Stomach (tissue), 19 donors: ENCODE measurements around the gene NRCAM. TPM values are rescaled to one million over a fixed set of nuclear protein-coding genes. Genes with fewer than 3 reads are reported as not detected.
A peak's percentile ranks its signal among the peaks of the same experiment; 100 is the strongest.
"Not testable (repeated sequence)": the region's sequence is repeated elsewhere in the genome, so short reads cannot be mapped to it uniquely, and the experiment has no call there.

Experiments used
- DNase-seq, 2 donors: peaks; one replicate each; pipeline versions ENCODE4 v3.0.0 to v3.0.0-alpha.2; 2013 to 2019
- H3K27ac ChIP-seq, 5 donors: fragments of 200-600 bp in 4 of 5; sonication (generic) in 4 of 5; one replicate each; pipeline ENCODE4 v1.5.1; 2013 to 2019; ENCODE audit warnings: mild to moderate bottlenecking in 1 of 5, moderate library complexity in 1 of 5
- H3K27me3 ChIP-seq, 3 donors: fragments of 200-600 bp; sonication (generic); one replicate each; pipeline ENCODE4 v1.5.1; 2017 to 2019; ENCODE audit warnings: mixed run types in 1 of 3
- H3K36me3 ChIP-seq, 4 donors: fragments of 200-600 bp; sonication (generic); 1 replicate in 3 of 4; 2 replicates in 1 of 4; pipeline ENCODE4 v1.5.1; 2016 to 2019
- H3K4me1 ChIP-seq, 4 donors: fragments of 200-600 bp; sonication (generic); one replicate each; pipeline ENCODE4 v1.5.1; 2016 to 2019
- H3K4me3 ChIP-seq, 4 donors: fragments of 200-600 bp; sonication (generic) in 3 of 4; one replicate each; pipeline ENCODE4 v1.5.1; 2016 to 2019; ENCODE audit warnings: mild to moderate bottlenecking in 1 of 4
- H3K9me3 ChIP-seq, 4 donors: fragments of 200-600 bp; sonication (generic); one replicate each; pipeline ENCODE4 v1.5.1; 2016 to 2019
- EP300 ChIP-seq: sonication (generic); formaldehyde crosslinking; IDR thresholded peaks from one replicate; pipeline ENCODE4 v1.6.1; 2017; ENCODE audit warnings: antibody characterized with exemption
- POLR2A ChIP-seq, 4 donors: fragments of 450-650 bp; IDR thresholded peaks; one replicate each; pipeline ENCODE4 v1.6.1; 2016; ENCODE audit warnings: antibody characterized with exemption in 4 of 4, control low read depth in 2 of 4, mild to moderate bottlenecking in 1 of 4, moderate library complexity in 1 of 4
- POLR2AphosphoS5 ChIP-seq, 3 donors: sonication (generic); formaldehyde crosslinking; IDR thresholded peaks; one replicate each; pipeline ENCODE4 v1.6.1; 2016; ENCODE audit warnings: antibody characterized with exemption in 3 of 3
- WGBS, 5 donors: extraction: QIAGEN DNeasy Blood & Tissue Kit in 3 of 5; methylation state at CpG; one replicate each; pipeline versions ENCODE4 v1.1.5 to v1.1.7; 2013 to 2018; 5-methylcytosine and 5-hydroxymethylcytosine counted together
- intact Hi-C: fragments of 100-400 bp; cut with DNase I; formaldehyde crosslinking; loops from one replicate; pipeline ENCODE4 v1.15.1; 2023; ENCODE audit warnings: low total_unique reads
- long read RNA-seq, 10 donors: transcript quantifications; one replicate each; lab custom pipeline, GENCODE V29; 2026
- polyA plus RNA-seq, 3 donors: library from polyadenylated mRNA; stranded (reverse); fragments of 200-250 nt; gene quantifications; one replicate each; pipeline ENCODE4 v1.2.3, GENCODE V29; 2013
- total RNA-seq, 5 donors: library from RNA; depleted of rRNA; stranded (reverse); fragments of >200 nt; gene quantifications; one replicate each; pipeline versions ENCODE4 v1.1.0 to v1.2.3, GENCODE V29; 2014 to 2016
- TF ChIP-seq, protein P1 (sequence below), 7 experiments: fragments of 450-650 bp in 4 of 7; fragments of 200-600 bp in 3 of 7; sonication (generic) in 3 of 7; IDR thresholded peaks; one replicate each; pipeline ENCODE4 v1.5.1; 2016 to 2019; ENCODE audit warnings: antibody characterized with exemption in 7 of 7, control low read depth in 2 of 7, mild to moderate bottlenecking in 1 of 7
- donor health status: healthy with polysubstance abuse.
- donor health status: Bipolar disorder and iron deficiency.
- donor health status: healthy.

Gene NRCAM
- total RNA-seq, result 1 to 10 TPM; 1.7 to 9.4 (median 6.8) TPM
- polyA plus RNA-seq, result 1 to 10 TPM; 1.2 to 2.3 (median 1.6) TPM
- long read RNA-seq, donor 1, result 0 reads
- long read RNA-seq, donor 2, result 0 reads
- long read RNA-seq, donor 3, result 0 reads
- long read RNA-seq, donor 4, result 0 reads
- long read RNA-seq, donor 5, result 0 reads
- long read RNA-seq, donor 6, result 0 reads
- long read RNA-seq, donor 7, result 0 reads
- long read RNA-seq, donor 8, result 0 reads
- long read RNA-seq, donor 9, result 0 reads
- long read RNA-seq, donor 10, result 0 reads

- peak; percentile 44 to 92 for DNase-seq
- 0 to 3% (median 1%) methylated on average over 31 to 81 of the region's 81 CpGs for WGBS, 5 donors
These were observed at the start of gene NRCAM for GRCh38 chr7:108455998-108456677. Gene NRCAM (minus strand): TSS chr7:108456436. CDS start chr7:108240064, 216,372 bp downstream.

GRCh38 chr7:108504576-108504975 is 48.3 kb upstream of the NRCAM start:
- H3K9me3 ChIP-seq, H3K27me3 ChIP-seq, H3K27ac ChIP-seq, intact Hi-C loops, DNase-seq, H3K4me3 ChIP-seq: not testable (repeated sequence)
- Histone ChIP-seq H3K36me3 (peaks cover 9 to 55% (median 44%) of the 10 kb centered on the region in 4 donors), H3K4me1 (peaks cover 0 to 11% (median 7%) of the 10 kb centered on the region in 4 donors)
- WGBS, 5 donors, result 91 to 100% (median 96%) methylated on average over 3 of the region's 3 CpGs

More at GRCh38 chr7:108455998-108456677, at the start of gene NRCAM:
- H3K4me1 ChIP-seq, result peaks cover 22 to 31% (median 31%) of the 10 kb centered on the region in 4 donors
- intact Hi-C loops, result loop anchor here (10.0 kb wide), 1 partner anchor 271 kb away; no protein-coding TSS in a partner anchor
- H3K9me3 ChIP-seq, result no peaks in the 10 kb centered on the region
- H3K36me3 ChIP-seq, result no peaks in the 10 kb centered on the region
- H3K27ac ChIP-seq, result peak within 1 kb of the TSS in 2 of 5 donors; percentile 10 to 28
- peaks cover 9 to 80% (median 24%) of the 10 kb centered on the region in 3 donors for H3K27me3 ChIP-seq
- peak within 1 kb of the TSS; percentile 45 to 75 (median 62) for H3K4me3 ChIP-seq
- TF ChIP-seq POLR2A (IDR thresholded peaks at IDR 0.05) (no peak), POLR2AphosphoS5 (IDR thresholded peaks at IDR 0.05) (no peak), EP300 (no peak)
- TF ChIP-seq, protein P1, sequence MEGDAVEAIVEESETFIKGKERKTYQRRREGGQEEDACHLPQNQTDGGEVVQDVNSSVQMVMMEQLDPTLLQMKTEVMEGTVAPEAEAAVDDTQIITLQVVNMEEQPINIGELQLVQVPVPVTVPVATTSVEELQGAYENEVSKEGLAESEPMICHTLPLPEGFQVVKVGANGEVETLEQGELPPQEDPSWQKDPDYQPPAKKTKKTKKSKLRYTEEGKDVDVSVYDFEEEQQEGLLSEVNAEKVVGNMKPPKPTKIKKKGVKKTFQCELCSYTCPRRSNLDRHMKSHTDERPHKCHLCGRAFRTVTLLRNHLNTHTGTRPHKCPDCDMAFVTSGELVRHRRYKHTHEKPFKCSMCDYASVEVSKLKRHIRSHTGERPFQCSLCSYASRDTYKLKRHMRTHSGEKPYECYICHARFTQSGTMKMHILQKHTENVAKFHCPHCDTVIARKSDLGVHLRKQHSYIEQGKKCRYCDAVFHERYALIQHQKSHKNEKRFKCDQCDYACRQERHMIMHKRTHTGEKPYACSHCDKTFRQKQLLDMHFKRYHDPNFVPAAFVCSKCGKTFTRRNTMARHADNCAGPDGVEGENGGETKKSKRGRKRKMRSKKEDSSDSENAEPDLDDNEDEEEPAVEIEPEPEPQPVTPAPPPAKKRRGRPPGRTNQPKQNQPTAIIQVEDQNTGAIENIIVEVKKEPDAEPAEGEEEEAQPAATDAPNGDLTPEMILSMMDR (IDR thresholded peaks at IDR 0.05), result no peak

DNA sequence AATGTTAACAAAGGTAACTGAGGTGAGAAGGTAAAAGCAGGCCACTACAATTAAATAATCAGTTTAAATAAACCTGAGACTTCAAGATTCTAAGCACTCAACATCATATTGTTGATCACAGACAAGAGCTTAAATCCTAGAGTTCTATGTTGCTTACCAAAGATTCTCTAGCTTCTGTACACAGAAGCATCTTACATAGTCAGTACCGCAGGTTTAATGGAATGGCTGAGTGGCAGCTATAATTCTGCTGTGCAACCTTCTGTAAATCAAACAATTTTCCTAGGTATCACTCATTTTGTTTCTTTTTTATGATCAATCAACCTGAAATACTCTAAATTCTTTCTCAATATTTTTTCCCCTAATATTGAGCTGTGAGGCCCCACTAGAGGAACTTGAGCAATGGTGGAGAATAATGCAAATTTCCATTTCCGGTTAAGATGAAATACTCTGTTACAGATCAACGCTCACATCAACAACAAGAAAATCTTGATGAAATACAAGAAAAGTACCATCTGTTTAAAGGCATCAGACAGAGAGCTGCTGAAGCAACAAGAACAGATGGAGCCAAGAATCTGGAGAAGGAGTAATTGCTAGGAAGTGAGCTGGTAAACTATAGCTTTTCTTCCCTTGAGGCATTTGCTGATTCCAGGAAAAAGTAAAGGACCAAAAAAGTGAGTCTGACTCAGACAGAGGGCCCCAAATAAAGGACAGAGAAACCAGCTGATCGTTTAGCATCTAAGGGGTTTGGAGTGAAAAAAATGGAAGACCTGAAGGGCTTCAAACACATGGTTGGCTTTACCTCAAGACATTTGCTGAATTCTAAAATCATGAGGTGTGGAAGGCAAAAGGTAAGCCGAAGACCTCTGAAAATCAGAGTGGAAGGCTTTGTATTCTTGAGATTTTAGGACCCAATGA is 47.1 kb upstream of the NRCAM start:
- TF ChIP-seq POLR2AphosphoS5 (IDR thresholded peaks at IDR 0.05), result no peak
- TF ChIP-seq, protein P1 (IDR thresholded peaks at IDR 0.05), result no peak
- TF ChIP-seq POLR2A (IDR thresholded peaks at IDR 0.05), result no peak
- no peak for TF ChIP-seq EP300
- H3K27me3 ChIP-seq, result no peaks in the 10 kb centered on the region
- 80 to 82% (median 81%) methylated on average over 5 of the region's 5 CpGs for WGBS, 5 donors
- H3K4me1 ChIP-seq, result peaks cover 0 to 15% (median 7%) of the 10 kb centered on the region in 4 donors
- H3K4me3 ChIP-seq, result no peak overlapping the region
- H3K27ac ChIP-seq, result peak overlapping the region in 1 of 5 donors; percentile 35
- H3K9me3 ChIP-seq, result no peaks in the 10 kb centered on the region
- H3K36me3 ChIP-seq, result peaks cover 9 to 67% (median 48%) of the 10 kb centered on the region in 4 donors
- no peak for DNase-seq
- intact Hi-C loops, result no loop called here

GRCh38 chr7:108499566-108499965 is 43.3 kb upstream of the NRCAM start:
- intact Hi-C loops, result no loop called here
- Histone ChIP-seq H3K36me3 (peaks cover 9 to 80% (median 44%) of the 10 kb centered on the region in 4 donors), H3K4me3 (no peak overlapping the region), H3K27me3 (no peaks in the 10 kb centered on the region), H3K9me3 (no peaks in the 10 kb centered on the region), H3K4me1 (peaks cover 0 to 10% (median 7%) of the 10 kb centered on the region in 4 donors), H3K27ac (no peak overlapping the region)
- 88 to 95% (median 94%) methylated on average over 1 of the region's 1 CpG for WGBS, 5 donors
- TF ChIP-seq POLR2A (IDR thresholded peaks at IDR 0.05) (no peak), POLR2AphosphoS5 (IDR thresholded peaks at IDR 0.05) (no peak), EP300 (no peak)
- TF ChIP-seq, protein P1 (IDR thresholded peaks at IDR 0.05), result no peak
- no peak for DNase-seq
